HepG2 (cell line): ENCODE measurements around the gene TMCC1. TPM values are rescaled to one million over a fixed set of nuclear protein-coding genes. Genes with fewer than 3 reads are reported as not detected.

Source experiments
- ATAC-seq: fragments of 200-7000 bp; cut with Tn5 transposase; 3 replicates; pipeline ENCODE4 v1.9.1; 2020; ENCODE audit warnings: mild to moderate bottlenecking, moderate library complexity
- BruUV-seq: library from RNA; stranded (reverse); fragments of 400-500 nt; replicated peaks from 2 replicates; lab custom pipeline; 2021; lab: Mats Ljungman, UMichigan
- CTCF ChIA-PET: fragments of 300-600 bp; formaldehyde crosslinking; extraction: SDS; loops from one replicate; lab custom pipeline; 2021; ENCODE audit warnings: low total read pairs, inconsistent platforms, low intra/inter-chr PET ratio; lab: Yijun Ruan, JAX
- POLR2A ChIA-PET: fragments of 350-600 bp; sonication (Branson Sonifier 250); formaldehyde crosslinking; loops from one replicate; lab custom pipeline; 2020; ENCODE audit warnings: antibody characterized with exemption, inconsistent platforms; lab: Yijun Ruan, JAX
- DNase-seq: peaks from one replicate; pipeline ENCODE4 v3.0.0-alpha.2; 2015; ENCODE audit warnings: low spot score
- FAIRE-seq: peaks from 3 replicates; lab custom pipeline; 2011; peaks lifted over from hg19 to GRCh38; lab: Jason Lieb, UNC
- H2AFZ ChIP-seq: one replicate; pipeline ENCODE4 v1.6.1; 2011; ENCODE audit warnings: low read length, inconsistent platforms
- H3K27ac ChIP-seq: fragments of 300-600 bp; 3 replicates; pipeline ENCODE4 v1.8.0; 2011; ENCODE audit warnings: mixed run types, mild to moderate bottlenecking, mixed read lengths, low read length, inconsistent platforms; ENCODE audit not compliant: insufficient read depth; ENCODE audit errors: extremely low read length
- H3K27me3 ChIP-seq, 2 experiments: fragments of 200-600 bp in 1 of 2; 2 replicates in 1 of 2; 3 replicates in 1 of 2; pipeline versions ENCODE4 v1.6.0 to v1.8.0; 2011; ENCODE audit warnings: low read length in 2 of 2, mild to moderate bottlenecking in 2 of 2, moderate library complexity in 2 of 2, inconsistent platforms in 1 of 2; ENCODE audit not compliant: insufficient read depth in 2 of 2, control insufficient read depth in 1 of 2
- H3K36me3 ChIP-seq, 2 experiments: fragments of 200-600 bp in 1 of 2; replicated peaks in 1 of 2; 2 replicates in 1 of 2; 3 replicates in 1 of 2; pipeline versions ENCODE4 v1.5.1 to v1.8.0; 2011; ENCODE audit warnings: low read length in 2 of 2, inconsistent platforms in 1 of 2; ENCODE audit not compliant: insufficient read depth in 2 of 2, control insufficient read depth in 1 of 2
- H3K4me1 ChIP-seq: 2 replicates; pipeline ENCODE4 v1.5.1; 2012; ENCODE audit warnings: low read length, inconsistent platforms; ENCODE audit not compliant: insufficient read depth
- H3K4me2 ChIP-seq: 2 replicates; pipeline ENCODE4 v1.6.0; 2011; ENCODE audit warnings: low read depth, low read length, inconsistent platforms
- H3K4me3 ChIP-seq, 3 experiments: fragments of 200-600 bp in 1 of 3; sonication (generic), shearing (Covaris generic) in 1 of 3; replicated peaks in 1 of 3; 2 replicates each; pipeline ENCODE4 v1.5.1; 2011 to 2016; ENCODE audit warnings: low read length in 3 of 3, inconsistent platforms in 2 of 3, low read depth in 2 of 3, mild to moderate bottlenecking in 2 of 3, control low read depth in 1 of 3, mixed read lengths in 1 of 3; ENCODE audit not compliant: insufficient read depth in 1 of 3
- H3K79me2 ChIP-seq: one replicate; pipeline ENCODE4 v1.6.1; 2011; ENCODE audit warnings: low read length, inconsistent platforms; ENCODE audit not compliant: insufficient read depth
- H3K9ac ChIP-seq: 2 replicates; pipeline ENCODE4 v1.6.0; 2011; ENCODE audit warnings: mild to moderate bottlenecking, low read depth, low read length, inconsistent platforms; ENCODE audit not compliant: insufficient read depth
- H3K9me3 ChIP-seq: 2 replicates; pipeline ENCODE4 v1.5.1; 2012; ENCODE audit warnings: mild to moderate bottlenecking, low read length
- H4K20me1 ChIP-seq: 2 replicates; pipeline ENCODE4 v1.6.0; 2011; ENCODE audit warnings: inconsistent platforms, mild to moderate bottlenecking, low read length, moderate library complexity; ENCODE audit not compliant: insufficient read depth
- ADNP ChIP-seq: sonication (generic); formaldehyde crosslinking; IDR thresholded peaks from 2 replicates; pipeline ENCODE4 v1.4.0; 2020; ENCODE audit warnings: missing genetic modification reagents
- AHR ChIP-seq: IDR thresholded peaks from 2 replicates; pipeline ENCODE4 v1.6.1; 2018; ENCODE audit warnings: missing genetic modification reagents, missing compliant biosample characterization
- ISX ChIP-seq: sonication (generic); formaldehyde crosslinking; conservative IDR thresholded peaks from 2 replicates; pipeline ENCODE4 v1.5.0; 2020; ENCODE audit warnings: missing genetic modification reagents
- MYNN ChIP-seq: sonication (generic); formaldehyde crosslinking; IDR thresholded peaks from 2 replicates; pipeline ENCODE4 v1.4.0; 2020; ENCODE audit warnings: mild to moderate bottlenecking, low read depth, missing genetic modification reagents
- NCOA1 ChIP-seq: sonication (generic); formaldehyde crosslinking; IDR thresholded peaks from 2 replicates; pipeline ENCODE4 v1.9.0; 2021; ENCODE audit warnings: missing genetic modification reagents
- PTBP1 ChIP-seq: fragments of 200-400 bp; formaldehyde crosslinking; IDR thresholded peaks from 2 replicates; pipeline ENCODE4 v1.6.1; 2018; ENCODE audit warnings: low read length, low read depth; ENCODE audit not compliant: poor library complexity, severe bottlenecking
- RFXANK ChIP-seq: IDR thresholded peaks from 2 replicates; pipeline ENCODE4 v1.6.1; 2016
- SIX1 ChIP-seq: sonication (generic); formaldehyde crosslinking; IDR thresholded peaks from 2 replicates; pipeline ENCODE4 v1.4.0; 2020; ENCODE audit warnings: missing genetic modification reagents, borderline replicate concordance
- ZNF20 ChIP-seq: sonication (generic); formaldehyde crosslinking; IDR thresholded peaks from 2 replicates; pipeline ENCODE4 v1.4.0; 2020; ENCODE audit warnings: mild to moderate bottlenecking, moderate library complexity, missing genetic modification reagents
- ZNF224 ChIP-seq: sonication (generic); formaldehyde crosslinking; IDR thresholded peaks from 2 replicates; pipeline ENCODE4 v1.5.0; 2020; ENCODE audit warnings: mild to moderate bottlenecking, missing genetic modification reagents
- ZNF317 ChIP-seq: sonication (generic); formaldehyde crosslinking; IDR thresholded peaks from 2 replicates; pipeline ENCODE4 v1.5.0; 2020; ENCODE audit warnings: mild to moderate bottlenecking, missing genetic modification reagents
- ZNF33B ChIP-seq: sonication (generic); formaldehyde crosslinking; IDR thresholded peaks from 2 replicates; pipeline ENCODE4 v1.5.1; 2020; ENCODE audit warnings: mild to moderate bottlenecking, missing genetic modification reagents
- ZNF670 ChIP-seq: sonication (generic); formaldehyde crosslinking; IDR thresholded peaks from 2 replicates; pipeline ENCODE4 v1.8.0; 2022; ENCODE audit warnings: mild to moderate bottlenecking, missing genetic modification reagents, borderline replicate concordance
- WGBS: methylation state at CpG from one replicate; pipeline ENCODE4 v1.1.6; 2017; ENCODE audit warnings: low lambda C conversion rate; 5-methylcytosine and 5-hydroxymethylcytosine counted together
- in situ Hi-C: cut with HindIII; loops from 2 replicates; pipeline ENCODE4 v1.10.0; 2017; ENCODE audit warnings: low pct_unique_long_range_greater_than_20kb; ENCODE audit not compliant: extremely low pct_ligation_motif_present
- intact Hi-C: fragments of 100-400 bp; cut with micrococcal nuclease; formaldehyde crosslinking; loops from one replicate; pipeline ENCODE4 v1.10.0; 2022; ENCODE audit not compliant: unreplicated experiment
- polyA plus RNA-seq, 8 experiments: library from polyadenylated mRNA; depleted of rRNA in 3 of 8; stranded (reverse) in 7 of 8; unstranded in 1 of 8; fragments of >200 nt; fragmentation: Illumina TruSeq in 4 of 8; extraction: Trizol in 4 of 8; gene quantifications; 2 replicates each; pipeline versions ENCODE4 v1.2.1 to v1.2.3, GENCODE V29; 2011 to 2016; ENCODE audit warnings: low read depth in 4 of 8, missing spikeins in 1 of 8, mixed read lengths in 1 of 8; ENCODE audit not compliant: insufficient read depth in 1 of 8
- total RNA-seq, 5 experiments: library from RNA; depleted of rRNA; stranded (reverse); fragments of >200 nt; fragmentation: Illumina TruSeq; extraction: Trizol; gene quantifications; 2 replicates each; pipeline ENCODE4 v1.2.3, GENCODE V29; 2016; ENCODE audit warnings: low read depth in 1 of 5
- TF ChIP-seq, protein P1 (sequence below): IDR thresholded peaks from 2 replicates; pipeline ENCODE4 v1.6.1; 2016; ENCODE audit warnings: mild to moderate bottlenecking, missing biosample characterization, missing genetic modification reagents

The TMCC1 gene
- total and polyA plus RNA-seq, 2 of the 13 experiments (the other 11 are each of a cell fraction or from before 2014, with no cell fraction given) = 12.1 to 264 TPM

DNA sequence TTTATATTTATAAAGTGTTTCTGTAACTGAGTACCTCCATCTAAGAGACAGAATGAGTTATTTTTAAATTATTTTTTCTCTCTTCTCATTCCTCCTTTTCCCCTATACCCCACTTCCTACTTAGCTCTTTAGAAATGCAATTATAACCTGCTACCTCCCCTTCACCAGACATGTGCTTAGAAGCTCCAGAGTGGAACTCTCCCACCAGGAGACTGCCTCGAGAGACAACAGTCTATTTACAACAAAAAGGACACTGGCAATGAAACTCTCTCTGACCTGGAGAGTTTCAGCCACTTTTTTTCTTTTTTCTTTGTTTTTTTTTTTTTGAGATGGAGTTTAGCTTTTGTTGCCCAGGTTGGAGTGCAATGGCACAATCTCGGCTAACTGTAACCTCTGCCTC lies 177.7 kb downstream of the TMCC1 start:
- no peak overlapping the region for H3K9ac ChIP-seq
- no peaks in the 10 kb centered on the region for H3K36me3 ChIP-seq
- ChIA-PET POLR2A (no interaction called here), CTCF (no interaction called here)
- TF ChIP-seq ZNF317 (CRISPR knock-in tag) (no peak), ZNF33B (CRISPR knock-in tag) (no peak), MYNN (CRISPR knock-in tag) (no peak), PTBP1 (no peak), AHR (CRISPR knock-in tag) (no peak), RFXANK (no peak), ZNF20 (CRISPR knock-in tag) (no peak), SIX1 (no peak), ISX (CRISPR knock-in tag) (no peak), NCOA1 (CRISPR knock-in tag) (no peak), ZNF224 (CRISPR knock-in tag) (no peak), ADNP (CRISPR knock-in tag) (no peak), ZNF670 (CRISPR knock-in tag) (no peak)
- TF ChIP-seq, protein P1, sequence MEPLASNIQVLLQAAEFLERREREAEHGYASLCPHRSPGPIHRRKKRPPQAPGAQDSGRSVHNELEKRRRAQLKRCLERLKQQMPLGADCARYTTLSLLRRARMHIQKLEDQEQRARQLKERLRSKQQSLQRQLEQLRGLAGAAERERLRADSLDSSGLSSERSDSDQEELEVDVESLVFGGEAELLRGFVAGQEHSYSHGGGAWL (CRISPR knock-in tag) = no peak
- DNase-seq (no peak), FAIRE-seq (no peak), ATAC-seq (no peak)
- no peaks in the 10 kb centered on the region for H3K9me3 ChIP-seq
- H2AFZ ChIP-seq = no peak overlapping the region
- no peaks in the 10 kb centered on the region for H4K20me1 ChIP-seq
- H3K4me3 ChIP-seq = no peak overlapping the region
- H3K27ac ChIP-seq = no peak overlapping the region
- 87% methylated on average over 2 of the region's 2 CpGs for WGBS
- no peaks in the 10 kb centered on the region for H3K4me1 ChIP-seq
- intact Hi-C loops (no loop called here), in situ Hi-C loops (no loop called here)
- H3K79me2 ChIP-seq = no peaks in the 10 kb centered on the region
- no TSS peak for BruUV-seq
- no peaks in the 10 kb centered on the region for H3K27me3 ChIP-seq
- no peak overlapping the region for H3K4me2 ChIP-seq
